Motor neuron (in vitro differentiated cells): ENCODE measurements around the gene PRKN. TPM values are rescaled to one million over a fixed set of nuclear protein-coding genes. Genes with fewer than 3 reads are reported as not detected.

Source experiments
- ATAC-seq, 8 experiments: fragments of 200-7000 bp; cut with Tn5 transposase; replicated peaks in 6 of 8; 2 replicates each; pipeline ENCODE4 v1.8.0; 2021; ENCODE audit warnings: mild to moderate bottlenecking in 8 of 8, moderate library complexity in 8 of 8
- H3K27ac ChIP-seq, 2 donors: fragments of 250-450 bp; sonication (Bioruptor Pico); 2 replicates each; pipeline ENCODE4 v1.9.0; 2021; ENCODE audit warnings: antibody characterized with exemption in 2 of 2, mild to moderate bottlenecking in 2 of 2, moderate library complexity in 1 of 2
- H3K4me1 ChIP-seq, 2 donors: fragments of 250-450 bp; sonication (Bioruptor Pico); replicated peaks in 1 of 2; 2 replicates each; pipeline ENCODE4 v1.6.1; 2021; ENCODE audit warnings: antibody characterized with exemption in 2 of 2, mild to moderate bottlenecking in 2 of 2, moderate library complexity in 1 of 2
- H3K4me3 ChIP-seq, 5 donors: fragments of 250-450 bp; sonication (Bioruptor Pico); 2 replicates each; pipeline ENCODE4 v1.9.0; 2021; ENCODE audit warnings: antibody characterized with exemption in 5 of 5, mild to moderate bottlenecking in 5 of 5, moderate library complexity in 4 of 5
- WGBS, 10 experiments: fragments of 450-650 bp; shearing (Covaris generic); methylation state at CpG; one replicate each; pipeline ENCODE4 v1.0.0; 2022; 5-methylcytosine and 5-hydroxymethylcytosine counted together
- in situ Hi-C, 9 experiments: fragments of 400-800 bp; cut with MboI; loops; one replicate each; pipeline ENCODE4 v1.15.0; 2021; ENCODE audit warnings: low sequenced_read_pairs in 9 of 9, low pct_unique_long_range_greater_than_20kb in 2 of 9; ENCODE audit not compliant: unreplicated experiment in 9 of 9
- total RNA-seq, 8 experiments: library from RNA; unstranded; fragments of 300-600 nt; gene quantifications; 2 replicates each; pipeline versions ENCODE4 v1.2.3 to v1.2.4, GENCODE V29; 2022

PRKN gene
- total RNA-seq, 8 experiments from 2014 or later = 0.71 to 8.1 (median 2.9) TPM

GRCh38 chr6:161745128-161745527 is 982.4 kb downstream of the PRKN start:
- no peak overlapping the region for H3K4me3 ChIP-seq
- H3K27ac ChIP-seq = no peak overlapping the region
- ATAC-seq = no peak
- 50 to 100% (median 60%) methylated on average over 1 of the region's 2 CpGs; no CpG with 5 or more reads in 3 of the 10 experiments for WGBS, 10 experiments
- H3K4me1 ChIP-seq = peaks cover 28 to 30% of the 10 kb centered on the region in 2 donors
- in situ Hi-C loops = no loop called here

- Histone ChIP-seq H3K4me1 (peaks cover 26 to 28% of the 10 kb centered on the region in 2 donors), H3K4me3 (no peak overlapping the region), H3K27ac (no peak overlapping the region)
- ATAC-seq = peak in 3 of 8 experiments; percentile 31 to 44 (median 40)
- in situ Hi-C loops = no loop called here
- WGBS, 10 experiments = 34 to 100% (median 60%) methylated on average over 1 to 10 of the region's 14 CpGs; no CpG with 5 or more reads in 1 of the 10 experiments
Measured at GRCh38 chr6:161744211-161745067, 983.1 kb downstream of the PRKN start.

- no peak overlapping the region for H3K27ac ChIP-seq
- peaks cover 21 to 23% of the 10 kb centered on the region in 2 donors for H3K4me1 ChIP-seq
- peak in 5 of 8 experiments; percentile 18 to 76 (median 73) for ATAC-seq
- WGBS, 10 experiments = 54 to 83% (median 66%) methylated on average over 2 to 12 of the region's 15 CpGs; no CpG with 5 or more reads in 1 of the 10 experiments
- no peak overlapping the region for H3K4me3 ChIP-seq
- in situ Hi-C loops = no loop called here
Measured at GRCh38 chr6:161743509-161744178, 983.9 kb downstream of the PRKN start.

- no peak overlapping the region for H3K4me3 ChIP-seq
- ATAC-seq = no peak
- in situ Hi-C loops = no loop called here
- WGBS, 10 experiments = 39 to 100% (median 84%) methylated on average over 1 to 5 of the region's 7 CpGs
- no peak overlapping the region for H3K27ac ChIP-seq
- peaks cover 17 to 18% of the 10 kb centered on the region in 2 donors for H3K4me1 ChIP-seq
Measured at GRCh38 chr6:161740486-161740885, 987.1 kb downstream of the PRKN start.

GRCh38 chr6:161736781-161737292 is 990.7 kb downstream of the PRKN start:
- Histone ChIP-seq H3K4me3 (no peak overlapping the region), H3K27ac (no peak overlapping the region), H3K4me1 (peaks cover 10 to 20% of the 10 kb centered on the region in 2 donors)
- 34 to 100% (median 67%) methylated on average over 1 to 6 of the region's 6 CpGs; no CpG with 5 or more reads in 1 of the 10 experiments for WGBS, 10 experiments
- in situ Hi-C loops = no loop called here
- ATAC-seq = peak in 5 of 8 experiments; percentile 48 to 64 (median 56)

- H3K4me1 ChIP-seq = peaks cover 10 to 20% of the 10 kb centered on the region in 2 donors
- in situ Hi-C loops = no loop called here
- peak in 4 of 8 experiments; percentile 27 to 56 (median 36) for ATAC-seq
- no peak overlapping the region for H3K4me3 ChIP-seq
- no peak overlapping the region for H3K27ac ChIP-seq
- 0 to 85% (median 61%) methylated on average over 1 to 2 of the region's 2 CpGs; no CpG with 5 or more reads in 3 of the 10 experiments for WGBS, 10 experiments
Measured at GRCh38 chr6:161736326-161736725, 991.2 kb downstream of the PRKN start.

- 30 to 100% (median 71%) methylated on average over 1 to 3 of the region's 3 CpGs; no CpG with 5 or more reads in 1 of the 10 experiments for WGBS, 10 experiments
- no peak overlapping the region for H3K27ac ChIP-seq
- H3K4me1 ChIP-seq = peaks cover 11 to 26% of the 10 kb centered on the region in 2 donors
- ATAC-seq = peak in 5 of 8 experiments; percentile 54 to 83 (median 67)
- in situ Hi-C loops = no loop called here
- no peak overlapping the region for H3K4me3 ChIP-seq
Measured at GRCh38 chr6:161732594-161732993, 995.0 kb downstream of the PRKN start.

GRCh38 chr6:161727083-161727833 is 1000.3 kb downstream of the PRKN start:
- Histone ChIP-seq H3K4me3 (no peak overlapping the region), H3K27ac (peak overlapping the region in 1 of 2 donors; percentile 58), H3K4me1 (peaks cover 11 to 19% of the 10 kb centered on the region in 2 donors)
- in situ Hi-C loops = no loop called here
- 10 to 100% (median 50%) methylated on average over 1 to 4 of the region's 6 CpGs; no CpG with 5 or more reads in 1 of the 10 experiments for WGBS, 10 experiments
- peak in 5 of 8 experiments; percentile 83 to 94 (median 87) for ATAC-seq

GRCh38 chr6:161722394-161722793 is 1005.2 kb downstream of the PRKN start:
- 27 to 95% (median 75%) methylated on average over 2 to 3 of the region's 3 CpGs for WGBS, 10 experiments
- no peak overlapping the region for H3K4me3 ChIP-seq
- H3K27ac ChIP-seq = no peak overlapping the region
- H3K4me1 ChIP-seq = peaks cover 8 to 9% of the 10 kb centered on the region in 2 donors
- in situ Hi-C loops = no loop called here
- ATAC-seq = no peak

- H3K4me1 ChIP-seq = peaks cover 3 to 5% of the 10 kb centered on the region in 2 donors
- H3K4me3 ChIP-seq = no peak overlapping the region
- in situ Hi-C loops = no loop called here
- H3K27ac ChIP-seq = no peak overlapping the region
- no peak for ATAC-seq
- WGBS, 10 experiments = 0 to 83% (median 64%) methylated on average over 1 to 8 of the region's 8 CpGs; no CpG with 5 or more reads in 1 of the 10 experiments
Measured at GRCh38 chr6:161721511-161721910, 1006.1 kb downstream of the PRKN start.

- peaks cover 11 to 18% of the 10 kb centered on the region in 2 donors for H3K4me1 ChIP-seq
- no peak overlapping the region for H3K4me3 ChIP-seq
- H3K27ac ChIP-seq = peak overlapping the region; percentile 24 to 63
- peak in 3 of 8 experiments; percentile 10 to 44 (median 15) for ATAC-seq
- in situ Hi-C loops = no loop called here
- 25 to 86% (median 49%) methylated on average over 1 to 3 of the region's 3 CpGs; no CpG with 5 or more reads in 2 of the 10 experiments for WGBS, 10 experiments
Measured at GRCh38 chr6:161716176-161716575, 1011.4 kb downstream of the PRKN start.

GRCh38 chr6:161711938-161712337 is 1015.6 kb downstream of the PRKN start:
- in situ Hi-C loops = no loop called here
- H3K4me3 ChIP-seq = no peak overlapping the region
- no peak overlapping the region for H3K27ac ChIP-seq
- peaks cover 11 to 16% of the 10 kb centered on the region in 2 donors for H3K4me1 ChIP-seq
- ATAC-seq = peak in 2 of 8 experiments; percentile 90 to 91
- 0 to 100% (median 90%) methylated on average over 1 of the region's 1 CpG; no CpG with 5 or more reads in 5 of the 10 experiments for WGBS, 10 experiments
